Naive thymus-derived CD8-positive, alpha-beta T cell (primary cell): ENCODE data around the gene TFEB. TPM values are rescaled to one million over a fixed set of nuclear protein-coding genes. Genes with fewer than 3 reads are reported as not detected.

ENCODE experiments used
- ATAC-seq, 2 donors: fragments of 150-1000 bp; cut with Tn5 transposase in 1 of 2; sonication (Bioruptor Pico), chemical (Tn5 transposase) in 1 of 2; 1 replicate in 1 of 2; 2 replicates in 1 of 2; pipeline ENCODE4 v1.10.0; 2021; ENCODE audit warnings: mild to moderate bottlenecking in 2 of 2, moderate library complexity in 2 of 2
- POLR2A ChIA-PET: fragments of 350-600 bp; sonication (Branson Sonifier 250); formaldehyde crosslinking; loops from one replicate; lab custom pipeline; 2021; ENCODE audit warnings: antibody characterized with exemption; lab: Charles Lee
- DNase-seq, 10 donors: peaks; one replicate each; pipeline versions ENCODE4 v3.0.0 to v3.0.0-alpha.2; 2020 to 2022
- H3K27ac Mint-ChIP-seq, 10 donors: one replicate each; pipeline ENCODE4 v1.8.0; 2020 to 2022; ENCODE audit warnings: mild to moderate bottlenecking in 10 of 10, mixed read lengths in 10 of 10, moderate library complexity in 4 of 10, inconsistent platforms in 1 of 10
- H3K27me3 Mint-ChIP-seq, 5 donors: one replicate each; pipeline ENCODE4 v1.8.0; 2021 to 2022; ENCODE audit warnings: mixed read lengths in 5 of 5
- H3K36me3 Mint-ChIP-seq, 3 donors: one replicate each; pipeline ENCODE4 v1.8.0; 2020 to 2022; ENCODE audit warnings: mixed read lengths in 3 of 3, mild to moderate bottlenecking in 2 of 3, inconsistent platforms in 1 of 3
- H3K4me1 Mint-ChIP-seq, 4 donors: one replicate each; pipeline ENCODE4 v1.8.0; 2021 to 2022; ENCODE audit warnings: mixed read lengths in 4 of 4
- H3K4me3 Mint-ChIP-seq, 10 donors: one replicate each; pipeline ENCODE4 v1.8.0; 2020 to 2022; ENCODE audit warnings: mild to moderate bottlenecking in 10 of 10, mixed read lengths in 10 of 10, moderate library complexity in 6 of 10, inconsistent platforms in 1 of 10
- H3K9me3 Mint-ChIP-seq, 9 donors: one replicate each; pipeline ENCODE4 v1.8.0; 2020 to 2022; ENCODE audit warnings: mixed read lengths in 9 of 9, mild to moderate bottlenecking in 3 of 9, inconsistent platforms in 1 of 9, moderate library complexity in 1 of 9
- polyA plus RNA-seq, 3 donors: library from polyadenylated mRNA; unstranded; fragments of 300-500 nt; fragmentation: Illumina TruSeq; gene quantifications; one replicate each; pipeline ENCODE4 v1.2.3, GENCODE V29; 2021
- total RNA-seq, 8 experiments: library from RNA in 2 of 8; stranded (reverse) in 2 of 8; gene quantifications; one replicate each; pipeline ENCODE4 v1.2.3 and lab custom pipeline; 2021 to 2026

TFEB gene
- total and polyA plus RNA-seq, 5 experiments from 2014 or later = 2.6 to 10.8 (median 9.2) TPM

DNA sequence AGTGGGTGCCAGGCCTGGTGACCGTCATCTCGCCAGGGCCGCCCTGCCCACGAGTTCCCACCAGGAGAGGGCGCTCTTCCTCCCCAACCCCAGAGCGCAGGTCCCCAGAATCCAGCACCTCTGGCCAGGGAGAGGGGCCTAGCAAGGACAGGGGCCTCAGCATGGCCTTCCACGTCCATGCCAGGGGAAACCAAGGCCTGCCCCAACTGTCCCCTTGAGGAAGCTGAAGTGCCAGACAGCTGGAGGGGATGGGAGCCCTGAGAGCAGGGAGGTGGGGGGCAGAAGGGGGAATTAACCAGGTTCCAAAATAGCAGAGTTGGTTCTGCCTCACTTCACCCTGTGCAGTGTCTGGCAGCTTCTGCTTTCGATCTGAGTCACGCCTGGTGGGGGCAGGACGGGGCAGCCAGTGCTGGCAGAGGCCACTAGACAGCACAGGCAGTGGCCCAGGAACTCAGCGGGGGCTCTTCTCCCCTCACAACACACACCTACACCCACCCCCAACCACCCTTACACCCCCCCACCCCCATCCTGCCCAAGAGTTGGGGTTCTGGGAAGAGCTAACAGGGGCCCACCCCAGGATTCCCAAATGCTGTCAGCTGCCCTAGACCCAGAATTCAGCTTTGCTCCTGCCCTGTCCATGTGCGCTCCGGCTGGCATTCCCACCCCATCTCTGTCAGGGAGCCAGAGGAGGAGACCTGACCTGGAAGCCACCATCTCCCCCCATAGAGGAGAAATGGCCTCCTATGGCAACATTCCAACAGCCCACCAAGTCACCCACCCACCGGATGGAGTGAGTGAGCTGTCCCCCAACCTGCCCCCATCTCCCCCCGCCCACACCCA lies 29.2 kb downstream of the TFEB start:
- no peaks in the 10 kb centered on the region for H3K27me3 Mint-ChIP-seq
- peaks cover 25 to 74% (median 31%) of the 10 kb centered on the region in 4 donors for H3K4me1 Mint-ChIP-seq
- DNase-seq (peak in 4 of 10 donors; percentile 13 to 67 (median 20)), ATAC-seq (peak; percentile 50 to 71)
- H3K36me3 Mint-ChIP-seq = no peaks in the 10 kb centered on the region
- peak overlapping the region in 6 of 10 donors; percentile 14 to 82 (median 64) for H3K27ac Mint-ChIP-seq
- H3K9me3 Mint-ChIP-seq = no peaks in the 10 kb centered on the region
- H3K4me3 Mint-ChIP-seq = peak overlapping the region in 5 of 10 donors; percentile 31 to 86 (median 62)
- POLR2A ChIA-PET = interaction anchor here (1.5 to 1.9 kb wide), 2 partner anchors 26 to 28 kb away, joined by 3 to 8 read pairs; no protein-coding TSS in a partner anchor

DNA sequence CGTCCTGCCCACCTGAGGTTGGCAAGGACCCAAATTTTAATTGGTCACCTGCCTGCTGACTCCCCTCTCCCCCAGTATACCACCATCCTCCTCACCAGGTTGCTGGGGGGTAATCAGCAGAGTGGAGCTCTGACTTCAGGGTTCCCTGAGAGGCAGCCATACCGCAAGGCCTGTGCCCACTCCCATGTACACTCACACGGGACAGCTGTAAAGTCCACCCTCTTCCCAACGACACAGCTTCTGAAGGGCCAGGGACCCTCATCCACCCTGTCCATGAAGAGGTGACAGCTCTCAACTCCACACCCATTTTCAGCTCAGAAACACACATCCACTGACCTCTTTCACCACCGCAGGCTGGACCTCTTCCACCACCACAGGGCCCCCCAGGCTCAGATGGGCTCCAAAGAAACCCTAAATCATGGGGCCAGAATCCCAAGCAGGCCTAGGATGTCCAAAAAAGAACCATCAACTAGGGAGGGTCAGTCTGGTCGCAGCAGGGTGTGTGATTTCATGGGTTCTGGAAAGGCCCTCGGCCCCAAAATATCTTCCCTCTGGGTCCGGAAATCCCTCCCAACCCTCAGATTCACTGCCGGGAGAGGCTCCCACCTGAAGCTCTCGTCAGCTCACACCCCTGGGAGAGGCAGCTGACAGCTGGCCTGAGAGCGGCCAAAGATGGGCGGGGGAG lies 30.0 kb downstream of the TFEB start:
- Mint-ChIP-seq H3K4me3 (peak overlapping the region in 2 of 10 donors; percentile 4 to 63), H3K27me3 (no peaks in the 10 kb centered on the region), H3K27ac (peak overlapping the region in 6 of 10 donors; percentile 26 to 82 (median 54)), H3K9me3 (no peaks in the 10 kb centered on the region), H3K36me3 (no peaks in the 10 kb centered on the region), H3K4me1 (peaks cover 23 to 71% (median 31%) of the 10 kb centered on the region in 4 donors)
- no peak for ATAC-seq
- no peak for DNase-seq
- POLR2A ChIA-PET = no interaction called here

DNA sequence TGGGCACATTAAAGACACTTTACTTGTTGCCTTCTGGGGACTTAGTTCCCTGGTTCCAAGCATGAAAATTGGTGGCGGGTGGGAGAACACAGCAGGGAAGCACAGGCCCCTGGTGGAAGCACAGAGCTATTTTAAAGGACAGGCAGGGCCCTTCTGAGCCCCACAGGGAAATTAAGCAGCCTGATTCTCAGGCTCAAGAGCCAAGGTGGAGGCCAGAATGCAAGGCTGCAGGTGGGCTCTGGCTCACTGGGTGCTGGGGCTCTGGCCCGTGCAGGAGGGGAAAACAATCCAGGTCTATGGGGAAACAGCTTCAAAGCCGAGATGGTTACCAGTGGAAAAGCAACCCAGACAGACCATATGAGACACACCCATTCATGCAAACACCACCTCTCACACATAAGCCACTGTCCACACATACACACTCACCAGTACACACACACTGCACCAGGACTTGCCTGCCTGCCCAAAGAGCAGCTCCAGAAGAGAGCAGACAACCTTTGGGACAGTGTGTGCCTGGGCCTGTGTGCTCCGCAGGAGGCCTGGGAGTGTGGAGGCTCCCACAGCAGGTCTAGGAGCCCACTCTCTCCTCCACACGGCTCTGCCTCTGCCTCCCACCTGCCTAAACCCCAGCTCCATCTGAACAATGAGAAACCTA lies 30.6 kb downstream of the TFEB start:
- peak overlapping the region in 5 of 10 donors; percentile 19 to 82 (median 26) for H3K27ac Mint-ChIP-seq
- DNase-seq = no peak
- no peaks in the 10 kb centered on the region for H3K36me3 Mint-ChIP-seq
- no peak for ATAC-seq
- POLR2A ChIA-PET = interaction anchor here (1.6 kb wide), 1 partner anchor 28 kb away, joined by 3 read pairs; no protein-coding TSS in a partner anchor
- no peaks in the 10 kb centered on the region for H3K9me3 Mint-ChIP-seq
- no peaks in the 10 kb centered on the region for H3K27me3 Mint-ChIP-seq
- peak overlapping the region in 1 of 10 donors; percentile 63 for H3K4me3 Mint-ChIP-seq
- peaks cover 23 to 69% (median 31%) of the 10 kb centered on the region in 4 donors for H3K4me1 Mint-ChIP-seq

DNA sequence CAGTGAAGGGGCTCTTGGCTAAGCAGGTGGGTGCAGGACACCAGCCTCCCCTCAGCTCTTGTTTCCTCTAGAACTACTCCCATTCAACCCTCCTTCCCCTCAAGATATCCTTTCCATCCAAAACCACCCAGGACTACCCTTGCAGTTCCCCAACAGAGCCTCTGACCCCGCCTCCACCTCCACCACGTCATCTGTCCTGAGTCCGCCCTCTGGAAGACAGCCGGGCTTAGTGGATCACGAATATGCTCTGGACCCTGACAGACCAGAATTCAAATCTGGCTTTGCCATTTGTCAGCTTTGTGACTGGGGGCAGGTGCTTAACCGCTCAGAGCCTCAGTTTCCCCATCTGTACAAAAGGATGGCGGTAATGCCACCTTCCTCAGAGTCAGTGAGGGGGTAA lies 31.4 kb downstream of the TFEB start:
- no peak for ATAC-seq
- H3K9me3 Mint-ChIP-seq = no peaks in the 10 kb centered on the region
- peak overlapping the region in 3 of 10 donors; percentile 19 to 65 (median 55) for H3K27ac Mint-ChIP-seq
- H3K36me3 Mint-ChIP-seq = no peaks in the 10 kb centered on the region
- no peak overlapping the region for H3K4me3 Mint-ChIP-seq
- no peak for DNase-seq
- H3K4me1 Mint-ChIP-seq = peaks cover 23 to 74% (median 29%) of the 10 kb centered on the region in 4 donors
- POLR2A ChIA-PET = interaction anchor here (1.6 kb wide), 1 partner anchor 29 kb away, joined by 3 read pairs; no protein-coding TSS in a partner anchor
- H3K27me3 Mint-ChIP-seq = no peaks in the 10 kb centered on the region

DNA sequence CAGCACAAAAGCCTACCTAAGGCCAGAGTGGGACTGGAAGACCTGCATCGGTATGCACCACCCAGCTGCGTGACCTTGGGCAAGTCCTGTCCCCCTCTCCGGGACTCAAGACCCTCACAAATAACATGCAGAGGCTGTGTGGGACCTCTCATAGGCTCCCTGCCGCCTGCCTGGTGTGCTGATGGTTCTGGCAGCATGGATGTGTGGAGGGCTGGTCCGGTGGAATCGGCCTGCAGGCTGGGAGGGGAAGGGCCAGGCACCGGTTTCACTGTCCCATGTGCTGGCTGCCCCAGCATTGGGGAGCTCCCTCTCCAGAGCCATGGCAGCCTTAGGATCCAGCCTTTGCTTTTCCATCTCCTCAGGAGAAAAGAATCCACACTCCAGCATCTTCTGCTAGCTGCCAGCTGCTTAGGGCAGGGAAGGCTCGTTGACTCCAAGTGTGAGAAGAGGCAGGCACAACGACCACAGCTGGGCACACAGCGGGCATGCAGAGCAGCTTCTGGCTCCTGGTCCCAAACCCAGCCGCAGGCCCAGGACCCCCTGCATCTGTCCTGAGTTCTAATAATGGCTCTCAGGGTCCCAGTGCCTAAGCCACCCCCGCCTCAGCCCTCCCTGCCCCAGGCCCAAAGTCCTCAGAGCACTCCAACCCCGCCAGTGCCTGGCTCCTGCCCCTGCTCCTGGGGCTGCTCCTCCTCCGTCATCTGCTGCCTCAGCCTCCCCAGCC lies 32.5 kb downstream of the TFEB start:
- POLR2A ChIA-PET = no interaction called here
- ATAC-seq (no peak), DNase-seq (no peak)
- Mint-ChIP-seq H3K4me3 (no peak overlapping the region), H3K27me3 (no peaks in the 10 kb centered on the region), H3K36me3 (no peaks in the 10 kb centered on the region), H3K4me1 (peaks cover 16 to 67% (median 20%) of the 10 kb centered on the region in 4 donors), H3K27ac (no peak overlapping the region), H3K9me3 (no peaks in the 10 kb centered on the region)

DNA sequence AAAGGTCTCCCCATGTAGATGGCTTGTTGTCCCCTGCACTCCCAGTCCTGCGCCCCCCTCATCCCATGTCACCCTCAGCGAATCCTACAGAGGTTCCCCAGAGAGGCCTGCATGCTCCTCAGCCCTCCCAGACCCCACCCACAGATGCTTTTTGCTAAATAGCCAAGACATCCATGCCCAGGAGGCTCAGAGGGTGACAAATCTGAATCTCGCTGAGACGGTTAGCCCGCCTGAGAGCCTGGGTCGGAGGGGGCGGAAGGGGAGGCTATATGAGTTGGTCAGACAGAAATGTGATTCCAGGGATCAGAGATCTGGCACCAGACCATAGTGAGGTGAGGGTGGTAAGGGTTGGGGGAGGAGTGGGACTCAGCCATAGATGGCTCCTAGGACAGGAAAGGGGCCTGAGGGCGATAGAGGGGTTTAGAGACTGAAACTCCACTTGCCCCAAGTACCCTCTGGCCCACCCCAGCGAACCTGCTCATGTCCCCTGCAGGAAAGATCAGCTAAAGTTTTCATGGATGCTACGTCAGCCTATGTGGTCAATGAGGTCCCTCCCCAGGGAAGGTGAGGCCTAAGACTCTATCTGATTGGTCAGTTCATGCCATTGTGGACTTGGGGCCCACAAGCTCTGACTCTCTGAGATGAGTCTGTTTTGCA lies 33.2 kb downstream of the TFEB start:
- peak overlapping the region in 1 of 10 donors; percentile 21 for H3K27ac Mint-ChIP-seq
- no peak overlapping the region for H3K4me3 Mint-ChIP-seq
- no peaks in the 10 kb centered on the region for H3K27me3 Mint-ChIP-seq
- H3K9me3 Mint-ChIP-seq = no peaks in the 10 kb centered on the region
- DNase-seq (no peak), ATAC-seq (no peak)
- POLR2A ChIA-PET = no interaction called here
- no peaks in the 10 kb centered on the region for H3K36me3 Mint-ChIP-seq
- H3K4me1 Mint-ChIP-seq = peaks cover 8 to 63% (median 13%) of the 10 kb centered on the region in 4 donors

DNA sequence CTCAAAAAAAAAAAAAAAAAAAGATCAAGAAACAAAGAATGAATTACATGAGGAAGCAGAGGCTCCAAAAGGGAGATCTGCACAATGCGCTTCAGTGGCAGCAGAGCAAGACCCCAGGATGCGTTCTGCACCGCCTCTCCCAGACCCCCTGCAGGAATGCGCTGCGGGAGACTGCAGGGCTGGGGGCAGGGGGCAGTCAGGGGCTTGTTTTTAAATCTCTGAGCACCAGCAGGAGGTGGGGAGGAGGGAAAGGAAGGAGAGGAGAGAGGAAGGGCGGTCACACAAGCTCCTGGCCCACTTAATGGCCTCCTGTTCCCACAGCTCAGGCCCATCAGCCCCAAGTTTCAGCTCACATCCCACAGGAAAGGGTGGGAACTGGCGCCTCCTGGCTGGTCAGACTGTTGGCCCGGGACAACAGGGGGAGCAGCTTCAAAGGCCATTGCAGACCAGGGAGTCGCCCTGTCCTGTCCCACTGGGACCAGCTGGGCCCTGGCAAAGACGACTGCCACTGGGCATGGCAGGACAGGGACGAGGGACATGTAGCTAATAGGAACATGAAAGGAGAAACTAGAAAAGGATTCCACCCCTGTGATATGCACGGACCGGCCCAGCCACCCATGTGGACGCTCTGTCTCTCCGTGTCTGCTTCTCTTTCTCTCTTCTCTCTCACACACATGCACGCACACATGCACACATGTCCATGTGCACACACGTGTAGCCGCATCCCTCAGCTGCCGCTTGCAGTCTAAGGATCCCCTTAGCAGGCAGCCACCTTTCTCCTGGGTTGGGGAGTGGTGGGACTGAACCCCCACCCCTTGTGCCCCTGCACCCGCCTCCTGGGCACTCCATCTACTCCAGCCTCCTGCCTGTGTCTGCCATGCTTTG lies 34.7 kb downstream of the TFEB start:
- DNase-seq (no peak), ATAC-seq (no peak)
- no peaks in the 10 kb centered on the region for H3K27me3 Mint-ChIP-seq
- no peak overlapping the region for H3K4me3 Mint-ChIP-seq
- POLR2A ChIA-PET = interaction anchor here (0.7 kb wide), 1 partner anchor 82 kb away, joined by 6 read pairs; no protein-coding TSS in a partner anchor
- H3K9me3 Mint-ChIP-seq = no peaks in the 10 kb centered on the region
- no peaks in the 10 kb centered on the region for H3K36me3 Mint-ChIP-seq
- peak overlapping the region in 5 of 10 donors; percentile 19 to 69 (median 28) for H3K27ac Mint-ChIP-seq
- H3K4me1 Mint-ChIP-seq = peaks cover 0 to 48% (median 5%) of the 10 kb centered on the region in 4 donors

DNA sequence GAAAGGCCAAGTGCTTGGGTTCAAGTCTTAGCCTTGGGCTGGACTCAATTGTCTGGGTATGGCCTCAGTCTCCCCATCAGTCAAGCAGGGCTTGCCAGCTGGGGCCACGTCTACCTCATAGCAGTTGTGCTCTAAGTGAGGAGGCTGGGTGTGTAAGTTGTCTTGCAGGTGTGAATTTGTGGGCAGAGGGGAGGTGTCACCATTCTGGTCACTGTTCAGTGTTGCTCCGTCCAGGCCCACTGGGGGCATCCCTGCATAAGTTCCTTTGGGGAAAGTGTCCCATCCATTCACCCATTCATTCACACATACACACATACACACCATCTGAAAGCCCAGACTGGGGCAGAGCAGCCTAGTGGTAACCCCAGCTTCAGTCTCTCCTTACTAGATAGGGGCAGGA lies 36.3 kb downstream of the TFEB start:
- H3K9me3 Mint-ChIP-seq = no peaks in the 10 kb centered on the region
- peak overlapping the region in 1 of 10 donors; percentile 40 for H3K27ac Mint-ChIP-seq
- no peaks in the 10 kb centered on the region for H3K27me3 Mint-ChIP-seq
- no peaks in the 10 kb centered on the region for H3K36me3 Mint-ChIP-seq
- POLR2A ChIA-PET = no interaction called here
- ATAC-seq (no peak), DNase-seq (no peak)
- H3K4me3 Mint-ChIP-seq = no peak overlapping the region
- H3K4me1 Mint-ChIP-seq = peaks cover 0 to 37% (median 3%) of the 10 kb centered on the region in 4 donors

DNA sequence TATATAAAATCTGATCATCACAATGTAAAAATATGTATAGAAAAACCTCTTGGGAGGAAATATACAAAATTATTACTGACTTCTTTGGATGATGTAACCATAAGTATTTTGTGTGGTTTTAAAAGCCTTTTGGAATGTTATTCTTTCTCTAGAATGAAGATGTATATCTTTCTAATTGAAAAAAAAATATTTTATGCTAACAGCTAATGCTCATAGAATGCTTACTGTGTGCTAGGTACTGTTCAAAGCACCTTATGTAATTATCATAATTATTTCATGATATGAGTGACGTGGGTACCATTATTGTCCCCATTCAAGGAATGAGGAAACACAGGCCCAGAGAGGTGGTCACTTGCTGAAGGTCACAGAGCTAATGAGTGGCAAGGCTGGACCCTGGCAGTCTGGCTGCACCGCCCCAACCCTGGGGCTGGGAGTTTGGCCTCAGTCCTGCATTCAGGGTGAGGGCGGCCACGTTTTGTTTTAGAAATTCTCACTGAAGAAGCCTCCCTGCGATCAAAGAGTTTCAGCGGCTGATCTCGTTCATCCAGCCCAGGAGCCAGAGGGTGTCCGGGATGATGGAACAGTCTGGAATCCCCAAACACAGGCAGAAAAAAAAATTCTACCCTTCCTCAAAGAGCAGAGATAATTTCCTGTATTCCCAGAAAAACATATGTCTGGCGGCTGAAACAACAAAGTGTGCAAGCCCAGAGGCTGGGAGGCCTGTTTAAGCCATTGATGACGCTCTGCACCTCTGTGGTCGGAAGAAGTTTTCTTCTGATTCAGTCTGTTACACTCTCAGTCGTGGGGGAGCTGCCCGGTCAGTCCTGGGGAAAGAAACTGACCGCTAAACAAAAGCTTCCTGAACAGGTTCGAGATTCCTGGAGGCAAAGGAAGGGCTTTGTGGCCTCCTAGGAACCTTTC lies 37.3 kb downstream of the TFEB start:
- H3K36me3 Mint-ChIP-seq = no peaks in the 10 kb centered on the region

DNA sequence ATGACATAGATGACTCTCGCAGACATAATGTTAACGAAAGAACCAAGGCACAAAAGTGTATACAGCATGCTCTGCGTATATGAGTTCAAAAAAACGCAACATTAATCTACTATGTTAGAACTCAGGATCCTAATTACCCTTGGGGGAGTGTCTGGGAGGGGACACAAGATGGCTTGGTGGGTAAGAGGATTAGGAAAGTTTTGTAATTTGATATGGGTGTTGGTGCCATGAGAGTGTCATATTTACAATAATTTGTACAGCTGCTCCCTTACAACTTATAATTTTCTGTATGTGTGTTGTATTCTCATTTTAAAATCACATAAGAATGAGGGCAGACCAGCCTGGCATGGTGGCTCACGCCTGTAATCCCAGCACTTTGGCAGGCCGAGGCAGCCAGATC lies 38.6 kb downstream of the TFEB start:
- no peak overlapping the region for H3K27ac Mint-ChIP-seq
- H3K4me1 Mint-ChIP-seq = peaks cover 0 to 24% (median 4%) of the 10 kb centered on the region in 4 donors
- no peak for ATAC-seq
- POLR2A ChIA-PET = no interaction called here
- no peak overlapping the region for H3K4me3 Mint-ChIP-seq
- H3K36me3 Mint-ChIP-seq = no peaks in the 10 kb centered on the region
- H3K9me3 Mint-ChIP-seq = no peaks in the 10 kb centered on the region
- H3K27me3 Mint-ChIP-seq = no peaks in the 10 kb centered on the region
- no peak for DNase-seq

More for the DNA sequence above, 37.3 kb downstream of the TFEB start:
- peak in 1 of 10 donors; percentile 2 for DNase-seq
- no peak overlapping the region for H3K4me3 Mint-ChIP-seq
- POLR2A ChIA-PET = no interaction called here
- no peak for ATAC-seq
- H3K27ac Mint-ChIP-seq = no peak overlapping the region
- H3K9me3 Mint-ChIP-seq = no peaks in the 10 kb centered on the region
- H3K27me3 Mint-ChIP-seq = no peaks in the 10 kb centered on the region
- peaks cover 0 to 30% (median 3%) of the 10 kb centered on the region in 4 donors for H3K4me1 Mint-ChIP-seq
